Embryonic facial prominence (tissue), 1 donor: Measurements from ENCODE around the gene KRTAP10-10.
"Not testable (repeated sequence)": the region's sequence is repeated elsewhere in the genome, so short reads cannot be mapped to it uniquely, and the experiment has no call there.

Experiments
- DNase-seq: peaks from one replicate; pipeline ENCODE4 v3.0.0-alpha.2; 2016; ENCODE audit errors: extremely low spot score

The KRTAP10-10 gene

GRCh38 chr21:44626262-44626661 is 10.9 kb upstream of the KRTAP10-10 start:
- no peak for DNase-seq

GRCh38 chr21:44626673-44627143 is 10.4 kb upstream of the KRTAP10-10 start, which contains the start of gene KRTAP10-9:
Gene KRTAP10-9 (plus strand): TSS chr21:44627093. CDS start chr21:44627172, 79 bp downstream.
- DNase-seq: no peak

GRCh38 chr21:44627181-44627822 is 9.9 kb upstream of the KRTAP10-10 start:
- not testable (repeated sequence) for DNase-seq

- not testable (repeated sequence) for DNase-seq
These were observed 9.3 kb upstream of the KRTAP10-10 start for GRCh38 chr21:44627831-44628233.

- DNase-seq: no peak
These were observed 8.3 kb upstream of the KRTAP10-10 start for GRCh38 chr21:44628707-44629391.

- DNase-seq: no peak
These were observed 6.7 kb upstream of the KRTAP10-10 start for GRCh38 chr21:44630440-44630839.

- no peak for DNase-seq
These were observed 5.1 kb upstream of the KRTAP10-10 start for GRCh38 chr21:44632067-44632466.

GRCh38 chr21:44636209-44637017 is 743 bp upstream of the KRTAP10-10 start:
- DNase-seq: no peak

GRCh38 chr21:44637851-44638348 is 744 bp downstream of the KRTAP10-10 start:
- DNase-seq: not testable (repeated sequence)

- DNase-seq: not testable (repeated sequence)
These were observed 1.6 kb downstream of the KRTAP10-10 start for GRCh38 chr21:44638506-44639330.

GRCh38 chr21:44639331-44639655 is 2.1 kb downstream of the KRTAP10-10 start:
- DNase-seq: no peak

GRCh38 chr21:44640761-44641160 is 3.6 kb downstream of the KRTAP10-10 start:
- no peak for DNase-seq

GRCh38 chr21:44643741-44644310 is 6.7 kb downstream of the KRTAP10-10 start:
- DNase-seq: no peak

- DNase-seq: no peak
These were observed 7.7 kb downstream of the KRTAP10-10 start for GRCh38 chr21:44644878-44645277.

GRCh38 chr21:44646366-44647221 is 9.4 kb downstream of the KRTAP10-10 start, which contains the start of gene KRTAP10-11:
Gene KRTAP10-11 (plus strand): TSS chr21:44646414. CDS start chr21:44646459, 45 bp downstream.
- not testable (repeated sequence) for DNase-seq

GRCh38 chr21:44647222-44647552 is 10.0 kb downstream of the KRTAP10-10 start:
- no peak for DNase-seq

- DNase-seq: no peak
These were observed 11.6 kb downstream of the KRTAP10-10 start for GRCh38 chr21:44648557-44649311.

GRCh38 chr21:44649521-44650100 is 12.5 kb downstream of the KRTAP10-10 start:
- no peak for DNase-seq
